Stomach (tissue), 9 donors: ENCODE measurements around the gene GRM3. TPM values are rescaled to one million over a fixed set of nuclear protein-coding genes. Genes with fewer than 3 reads are reported as not detected.

Source experiments
- DNase-seq, 2 donors: peaks; one replicate each; pipeline versions ENCODE4 v3.0.0 to v3.0.0-alpha.2; 2013 to 2019
- H3K27ac ChIP-seq, 5 donors: fragments of 200-600 bp in 4 of 5; sonication (generic) in 4 of 5; one replicate each; pipeline ENCODE4 v1.5.1; 2013 to 2019; ENCODE audit warnings: mild to moderate bottlenecking in 1 of 5, moderate library complexity in 1 of 5
- H3K27me3 ChIP-seq, 3 donors: fragments of 200-600 bp; sonication (generic); one replicate each; pipeline ENCODE4 v1.5.1; 2017 to 2019; ENCODE audit warnings: mixed run types in 1 of 3
- H3K36me3 ChIP-seq, 4 donors: fragments of 200-600 bp; sonication (generic); 1 replicate in 3 of 4; 2 replicates in 1 of 4; pipeline ENCODE4 v1.5.1; 2016 to 2019
- H3K4me1 ChIP-seq, 4 donors: fragments of 200-600 bp; sonication (generic); one replicate each; pipeline ENCODE4 v1.5.1; 2016 to 2019
- H3K4me3 ChIP-seq, 4 donors: fragments of 200-600 bp; sonication (generic) in 3 of 4; one replicate each; pipeline ENCODE4 v1.5.1; 2016 to 2019; ENCODE audit warnings: mild to moderate bottlenecking in 1 of 4
- H3K9me3 ChIP-seq, 4 donors: fragments of 200-600 bp; sonication (generic); one replicate each; pipeline ENCODE4 v1.5.1; 2016 to 2019
- CTCF ChIP-seq, 7 experiments: fragments of 450-650 bp in 4 of 7; fragments of 200-600 bp in 3 of 7; sonication (generic) in 3 of 7; IDR thresholded peaks; one replicate each; pipeline ENCODE4 v1.5.1; 2016 to 2019; ENCODE audit warnings: antibody characterized with exemption in 7 of 7, control low read depth in 2 of 7, mild to moderate bottlenecking in 1 of 7
- EP300 ChIP-seq: sonication (generic); formaldehyde crosslinking; IDR thresholded peaks from one replicate; pipeline ENCODE4 v1.6.1; 2017; ENCODE audit warnings: antibody characterized with exemption
- POLR2A ChIP-seq, 4 donors: fragments of 450-650 bp; IDR thresholded peaks; one replicate each; pipeline ENCODE4 v1.6.1; 2016; ENCODE audit warnings: antibody characterized with exemption in 4 of 4, control low read depth in 2 of 4, mild to moderate bottlenecking in 1 of 4, moderate library complexity in 1 of 4
- POLR2AphosphoS5 ChIP-seq, 3 donors: sonication (generic); formaldehyde crosslinking; IDR thresholded peaks; one replicate each; pipeline ENCODE4 v1.6.1; 2016; ENCODE audit warnings: antibody characterized with exemption in 3 of 3
- WGBS, 5 donors: extraction: QIAGEN DNeasy Blood & Tissue Kit in 3 of 5; methylation state at CpG; one replicate each; pipeline versions ENCODE4 v1.1.5 to v1.1.7; 2013 to 2018; 5-methylcytosine and 5-hydroxymethylcytosine counted together
- intact Hi-C: fragments of 100-400 bp; cut with DNase I; formaldehyde crosslinking; loops from one replicate; pipeline ENCODE4 v1.15.1; 2023; ENCODE audit warnings: low total_unique reads
- polyA plus RNA-seq, 3 donors: library from polyadenylated mRNA; stranded (reverse); fragments of 200-250 nt; gene quantifications; one replicate each; pipeline ENCODE4 v1.2.3, GENCODE V29; 2013
- total RNA-seq, 5 donors: library from RNA; depleted of rRNA; stranded (reverse); fragments of >200 nt; gene quantifications; one replicate each; pipeline versions ENCODE4 v1.1.0 to v1.2.3, GENCODE V29; 2014 to 2016
- donor health status: healthy with polysubstance abuse.
- donor health status: Bipolar disorder and iron deficiency.
- donor health status: healthy.

GRM3 gene
- total and polyA plus RNA-seq, 8 donors, result 0.55 TPM; not detected in 7

GRCh38 chr7:86844608-86845007 lies 200.9 kb downstream of the GRM3 start:
- Histone ChIP-seq H3K4me3 (no peak overlapping the region), H3K9me3 (no peaks in the 10 kb centered on the region), H3K4me1 (peaks cover 0 to 7% (median 4%) of the 10 kb centered on the region in 4 donors), H3K27me3 (no peaks in the 10 kb centered on the region), H3K27ac (no peak overlapping the region), H3K36me3 (no peaks in the 10 kb centered on the region)
- intact Hi-C loops, result no loop called here
- no peak for DNase-seq
- TF ChIP-seq POLR2AphosphoS5 (IDR thresholded peaks at IDR 0.05) (no peak), EP300 (no peak), POLR2A (IDR thresholded peaks at IDR 0.05) (no peak), CTCF (IDR thresholded peaks at IDR 0.05) (no peak)
- WGBS, 5 donors, result 83 to 95% (median 90%) methylated on average over 3 of the region's 3 CpGs

- Histone ChIP-seq H3K27me3 (no peaks in the 10 kb centered on the region), H3K9me3 (no peaks in the 10 kb centered on the region), H3K4me1 (peaks cover 0 to 7% (median 4%) of the 10 kb centered on the region in 4 donors), H3K36me3 (no peaks in the 10 kb centered on the region), H3K27ac (peak overlapping the region in 4 of 5 donors; percentile 12 to 66 (median 24)), H3K4me3 (no peak overlapping the region)
- peak; percentile 28 to 88 for DNase-seq
- WGBS, 5 donors, result 12 to 27% (median 16%) methylated on average over 3 of the region's 3 CpGs
- intact Hi-C loops, result no loop called here
- no peak for TF ChIP-seq POLR2A (IDR thresholded peaks at IDR 0.05)
- TF ChIP-seq POLR2AphosphoS5 (IDR thresholded peaks at IDR 0.05), result peak in 1 of 3 donors; percentile 27
- no peak for TF ChIP-seq CTCF (IDR thresholded peaks at IDR 0.05)
Measured at GRCh38 chr7:86846494-86847190, 202.9 kb downstream of the GRM3 start.

GRCh38 chr7:86848226-86848625 lies 204.5 kb downstream of the GRM3 start:
- 68 to 93% (median 87%) methylated on average over 2 of the region's 2 CpGs for WGBS, 5 donors
- intact Hi-C loops, result no loop called here
- Histone ChIP-seq H3K9me3 (no peaks in the 10 kb centered on the region), H3K36me3 (no peaks in the 10 kb centered on the region), H3K4me1 (peaks cover 0 to 7% (median 4%) of the 10 kb centered on the region in 4 donors), H3K27me3 (no peaks in the 10 kb centered on the region), H3K27ac (no peak overlapping the region), H3K4me3 (no peak overlapping the region)
- no peak for TF ChIP-seq CTCF (IDR thresholded peaks at IDR 0.05)
- no peak for TF ChIP-seq POLR2A (IDR thresholded peaks at IDR 0.05)
- TF ChIP-seq EP300, result no peak
- no peak for TF ChIP-seq POLR2AphosphoS5 (IDR thresholded peaks at IDR 0.05)
- DNase-seq, result peak in 1 of 2 donors; percentile 2

GRCh38 chr7:86851566-86851965 lies 207.9 kb downstream of the GRM3 start:
- TF ChIP-seq EP300, result no peak
- TF ChIP-seq POLR2A (IDR thresholded peaks at IDR 0.05), result no peak
- TF ChIP-seq CTCF (IDR thresholded peaks at IDR 0.05), result no peak
- no peak for TF ChIP-seq POLR2AphosphoS5 (IDR thresholded peaks at IDR 0.05)
- intact Hi-C loops, result no loop called here
- Histone ChIP-seq H3K27me3 (no peaks in the 10 kb centered on the region), H3K9me3 (no peaks in the 10 kb centered on the region), H3K4me1 (peaks cover 0 to 4% (median 0%) of the 10 kb centered on the region in 4 donors), H3K27ac (no peak overlapping the region), H3K36me3 (no peaks in the 10 kb centered on the region), H3K4me3 (no peak overlapping the region)
- 41 to 51% (median 48%) methylated on average over 3 of the region's 3 CpGs for WGBS, 5 donors
- no peak for DNase-seq
